GM12874 (cell line): Measurements from ENCODE around the gene CTRB2.

ENCODE experiments used
- TF ChIP-seq, protein P1 (sequence below): IDR thresholded peaks from 2 replicates; pipeline ENCODE4 v1.5.1; 2011; ENCODE audit warnings: low read depth, mild to moderate bottlenecking, control low read depth, low read length, moderate library complexity; ENCODE audit not compliant: insufficient read depth

CTRB2 gene

DNA sequence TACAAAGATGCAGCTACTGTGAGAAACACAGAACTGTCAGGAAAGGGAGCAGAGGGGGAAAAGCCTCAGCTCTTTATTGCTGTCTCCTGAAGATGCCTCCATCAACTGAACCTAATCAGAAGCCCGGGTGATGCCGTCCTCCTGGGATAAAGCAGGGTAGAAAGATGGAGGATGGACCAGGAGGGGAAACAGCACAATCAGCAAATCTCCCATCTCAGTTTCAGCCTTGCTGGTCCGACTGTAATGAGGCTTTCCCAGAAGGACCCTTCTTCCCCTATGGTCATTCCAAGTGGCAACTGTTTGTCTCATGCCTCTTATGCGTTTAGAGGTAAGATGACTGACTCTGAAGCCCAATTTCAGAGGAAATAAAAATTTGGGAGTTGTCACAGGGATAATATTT lies 34.4 kb downstream of the CTRB2 start:
- TF ChIP-seq, protein P1, sequence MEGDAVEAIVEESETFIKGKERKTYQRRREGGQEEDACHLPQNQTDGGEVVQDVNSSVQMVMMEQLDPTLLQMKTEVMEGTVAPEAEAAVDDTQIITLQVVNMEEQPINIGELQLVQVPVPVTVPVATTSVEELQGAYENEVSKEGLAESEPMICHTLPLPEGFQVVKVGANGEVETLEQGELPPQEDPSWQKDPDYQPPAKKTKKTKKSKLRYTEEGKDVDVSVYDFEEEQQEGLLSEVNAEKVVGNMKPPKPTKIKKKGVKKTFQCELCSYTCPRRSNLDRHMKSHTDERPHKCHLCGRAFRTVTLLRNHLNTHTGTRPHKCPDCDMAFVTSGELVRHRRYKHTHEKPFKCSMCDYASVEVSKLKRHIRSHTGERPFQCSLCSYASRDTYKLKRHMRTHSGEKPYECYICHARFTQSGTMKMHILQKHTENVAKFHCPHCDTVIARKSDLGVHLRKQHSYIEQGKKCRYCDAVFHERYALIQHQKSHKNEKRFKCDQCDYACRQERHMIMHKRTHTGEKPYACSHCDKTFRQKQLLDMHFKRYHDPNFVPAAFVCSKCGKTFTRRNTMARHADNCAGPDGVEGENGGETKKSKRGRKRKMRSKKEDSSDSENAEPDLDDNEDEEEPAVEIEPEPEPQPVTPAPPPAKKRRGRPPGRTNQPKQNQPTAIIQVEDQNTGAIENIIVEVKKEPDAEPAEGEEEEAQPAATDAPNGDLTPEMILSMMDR, result no peak

DNA sequence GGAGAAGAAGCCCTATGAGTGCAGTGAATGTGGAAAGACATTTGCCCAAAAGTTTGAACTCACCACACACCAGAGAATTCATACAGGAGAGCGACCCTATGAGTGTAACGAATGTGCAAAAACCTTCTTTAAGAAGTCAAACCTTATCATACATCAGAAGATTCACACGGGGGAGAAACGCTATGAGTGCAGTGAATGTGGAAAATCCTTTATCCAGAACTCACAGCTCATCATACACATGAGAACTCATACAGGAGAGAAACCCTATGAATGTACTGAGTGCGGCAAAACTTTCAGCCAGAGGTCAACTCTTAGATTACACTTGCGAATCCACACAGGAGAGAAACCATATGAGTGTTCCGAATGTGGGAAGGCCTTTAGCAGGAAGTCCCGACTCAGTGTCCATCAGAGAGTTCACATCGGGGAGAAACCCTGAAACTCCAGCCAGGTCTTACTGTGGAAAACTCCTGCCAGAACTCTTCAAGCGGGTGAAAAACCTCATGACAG lies 37.0 kb downstream of the CTRB2 start:
- TF ChIP-seq, protein P1, result no peak

DNA sequence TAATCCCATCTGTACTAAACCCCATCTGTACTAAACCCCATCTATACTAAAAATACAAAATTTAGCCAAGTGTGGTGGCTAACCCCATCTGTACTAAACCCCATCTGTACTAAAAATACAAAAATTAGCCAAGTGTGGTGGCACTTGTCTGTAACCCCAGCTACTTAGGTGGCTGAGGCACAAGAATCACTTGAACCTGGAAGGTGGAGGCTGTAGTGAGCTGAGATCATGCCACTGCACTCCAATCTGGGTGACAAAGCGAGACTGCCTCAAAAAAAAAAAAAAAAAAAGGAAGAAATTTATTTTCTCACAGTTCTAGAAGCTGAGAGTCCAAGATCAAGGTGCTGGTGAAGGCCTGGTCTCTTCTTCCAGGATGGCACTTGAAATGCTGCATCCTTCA lies 46.6 kb downstream of the CTRB2 start:
- TF ChIP-seq, protein P1, result no peak
